T1000 (cell line): ENCODE results near the gene ECD.
A peak's percentile ranks its signal among the peaks of the same experiment; 100 is the strongest.
"Not testable (repeated sequence)": the region's sequence is repeated elsewhere in the genome, so short reads cannot be mapped to it uniquely, and the experiment has no call there.

Experiments
- DNase-seq: peaks from one replicate; lab custom pipeline; 2025; ENCODE audit warnings: mixed read lengths; lab: John Stamatoyannopoulos, UW

The ECD gene

DNA sequence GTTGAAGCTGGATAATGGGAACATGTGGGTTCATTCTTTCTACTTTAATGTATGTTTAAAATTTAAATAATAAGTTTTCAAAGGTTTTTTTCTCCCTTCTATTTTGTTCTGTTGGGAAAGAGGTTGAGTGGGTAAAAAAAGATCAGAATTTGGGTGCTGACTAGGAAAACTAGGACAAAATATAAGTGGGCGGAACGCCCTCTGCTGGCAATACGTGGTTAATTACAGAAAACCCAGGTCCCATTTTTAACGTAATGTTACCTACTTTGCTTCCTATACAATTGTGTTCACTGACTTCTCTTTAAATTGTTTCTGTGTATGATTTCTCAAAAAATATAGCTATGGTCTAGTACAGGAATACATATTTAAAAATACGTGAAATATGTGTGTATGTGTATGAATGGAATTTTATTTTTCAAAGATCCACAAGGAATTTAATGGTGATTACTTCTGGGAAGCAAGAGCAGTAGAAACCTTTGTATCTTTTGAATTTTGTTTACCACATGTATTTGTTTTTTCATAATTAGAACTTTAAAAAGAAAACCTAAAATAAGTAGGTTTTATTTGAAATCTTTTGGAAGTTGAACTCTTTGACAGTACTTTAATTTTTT, 8.7 kb downstream of the ECD start:
- DNase-seq, result peak; percentile 29

- DNase-seq, result no peak
Measured at GRCh38 chr10:73156054-73156453, 11.8 kb downstream of the ECD start.

GRCh38 chr10:73152009-73152408, 15.8 kb downstream of the ECD start:
- DNase-seq, result no peak

GRCh38 chr10:73150633-73151413, 17.0 kb downstream of the ECD start:
- DNase-seq, result not testable (repeated sequence)

GRCh38 chr10:73141603-73142002, 26.2 kb downstream of the ECD start:
- no peak for DNase-seq

DNA sequence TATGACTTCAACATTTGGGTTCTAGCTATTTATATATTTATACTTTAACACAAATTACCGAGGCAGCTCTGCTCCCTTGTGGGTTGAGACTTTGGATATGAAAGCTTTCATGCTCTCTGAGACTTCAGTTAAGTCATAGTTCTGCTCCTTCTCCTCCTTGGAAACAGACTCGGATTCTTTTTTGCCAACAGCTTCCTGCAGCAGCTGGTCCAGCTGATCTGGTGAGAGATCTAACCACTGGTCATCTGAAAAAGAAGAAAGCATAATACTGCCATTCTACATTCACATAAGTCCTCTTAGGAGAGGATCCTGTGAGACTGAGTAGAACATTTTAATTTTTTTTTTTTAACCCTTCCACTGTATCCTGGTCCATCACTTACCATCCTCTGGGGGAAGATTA, 28.6 kb downstream of the ECD start:
- no peak for DNase-seq

DNA sequence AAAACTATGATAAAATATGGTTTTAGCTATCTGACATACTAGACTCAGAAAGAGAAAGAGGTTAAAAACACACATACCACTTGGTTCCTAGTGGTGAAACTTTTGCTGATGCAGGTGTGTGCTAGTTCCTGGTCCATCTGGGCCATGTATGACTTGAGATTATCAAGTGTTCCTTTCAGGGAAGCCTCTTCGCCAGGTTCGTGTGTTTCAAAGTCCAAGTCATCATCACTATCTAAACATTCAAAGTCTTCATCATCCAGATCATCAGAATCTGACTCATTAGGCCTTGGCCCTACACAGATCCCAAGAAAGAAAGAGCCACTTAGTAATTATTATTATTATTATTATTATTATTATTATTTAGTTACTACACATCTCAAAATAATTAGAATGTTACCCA, 31.2 kb downstream of the ECD start:
- DNase-seq, result no peak

DNA sequence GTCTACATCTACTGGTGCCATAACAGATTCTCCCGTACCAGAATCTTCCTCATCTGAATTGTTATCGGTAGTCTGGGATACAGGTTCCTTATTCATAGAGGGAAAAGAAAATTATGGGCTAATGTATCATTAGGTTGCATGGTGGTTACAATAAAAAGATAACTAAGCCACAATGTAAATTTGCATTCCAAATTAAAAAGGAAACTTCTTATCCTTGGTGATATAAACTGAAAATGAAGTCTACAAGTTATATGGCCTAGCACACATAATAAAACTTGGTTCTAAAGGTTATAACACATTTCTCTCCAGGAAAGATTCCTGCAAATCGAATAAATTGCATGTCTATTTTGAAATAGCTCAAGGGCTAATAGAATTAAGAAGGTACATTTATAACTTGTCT, 33.1 kb downstream of the ECD start:
- DNase-seq, result no peak

GRCh38 chr10:73131913-73132686, 35.7 kb downstream of the ECD start:
- no peak for DNase-seq

DNA sequence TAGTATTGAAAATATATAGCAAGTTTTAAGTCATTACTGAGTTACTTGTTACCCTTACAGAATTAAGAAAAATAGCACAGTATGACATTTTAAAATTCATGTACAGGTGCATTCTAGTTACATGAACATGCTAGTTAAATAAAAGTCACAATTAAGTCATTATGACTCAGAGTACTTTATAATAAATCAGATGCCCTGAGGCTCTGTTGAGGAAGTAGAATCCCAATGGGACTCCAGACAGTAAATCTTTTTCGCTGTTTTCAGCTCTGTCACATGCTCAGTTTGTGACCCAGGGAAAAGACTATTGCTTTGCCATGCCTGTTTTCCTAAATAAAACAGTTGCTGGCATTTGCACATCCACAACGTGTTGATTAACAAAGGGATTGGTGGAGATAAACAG, 36.5 kb downstream of the ECD start:
- peak; percentile 7 for DNase-seq

DNA sequence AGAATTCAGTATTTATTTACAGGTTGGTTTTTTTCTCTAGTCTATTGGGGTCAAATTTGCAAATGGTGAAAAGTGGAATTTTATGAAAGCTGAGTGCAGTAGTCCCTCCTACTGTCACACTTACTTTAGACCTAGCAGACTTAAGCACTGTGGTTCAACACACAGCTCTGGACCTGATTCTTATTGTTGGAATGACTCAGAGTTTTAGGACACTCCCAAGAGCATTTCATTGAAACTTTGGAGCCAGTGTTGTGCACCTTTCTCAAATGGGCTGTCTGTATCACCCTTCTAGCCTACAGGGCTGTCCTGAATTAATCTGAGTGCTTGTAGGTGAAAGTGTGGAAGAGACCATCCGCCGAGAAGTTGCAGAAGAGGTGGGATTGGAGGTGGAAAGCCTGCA, 41.5 kb downstream of the ECD start:
- no peak for DNase-seq

DNA sequence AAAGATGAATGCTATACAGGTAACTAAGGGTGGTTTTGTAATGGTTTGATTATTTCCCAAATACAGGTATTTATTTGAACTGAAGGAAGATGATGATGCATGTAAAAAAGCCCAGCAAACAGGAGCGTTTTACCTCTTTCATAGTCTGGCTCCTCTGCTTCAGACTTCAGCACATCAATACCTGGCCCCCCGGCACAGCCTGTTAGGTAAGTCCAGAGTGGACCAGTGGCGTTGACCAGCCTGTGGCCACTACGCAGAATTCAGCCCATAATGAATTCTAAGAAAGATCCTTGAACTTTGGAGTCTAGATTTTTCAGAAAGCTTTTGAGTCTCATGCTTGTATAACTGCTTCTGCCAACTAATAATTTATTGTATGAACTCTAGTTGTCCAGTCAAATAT, 47.9 kb downstream of the ECD start:
- DNase-seq, result no peak

- DNase-seq, result no peak
Measured at GRCh38 chr10:73119457-73119856, 48.4 kb downstream of the ECD start.

DNA sequence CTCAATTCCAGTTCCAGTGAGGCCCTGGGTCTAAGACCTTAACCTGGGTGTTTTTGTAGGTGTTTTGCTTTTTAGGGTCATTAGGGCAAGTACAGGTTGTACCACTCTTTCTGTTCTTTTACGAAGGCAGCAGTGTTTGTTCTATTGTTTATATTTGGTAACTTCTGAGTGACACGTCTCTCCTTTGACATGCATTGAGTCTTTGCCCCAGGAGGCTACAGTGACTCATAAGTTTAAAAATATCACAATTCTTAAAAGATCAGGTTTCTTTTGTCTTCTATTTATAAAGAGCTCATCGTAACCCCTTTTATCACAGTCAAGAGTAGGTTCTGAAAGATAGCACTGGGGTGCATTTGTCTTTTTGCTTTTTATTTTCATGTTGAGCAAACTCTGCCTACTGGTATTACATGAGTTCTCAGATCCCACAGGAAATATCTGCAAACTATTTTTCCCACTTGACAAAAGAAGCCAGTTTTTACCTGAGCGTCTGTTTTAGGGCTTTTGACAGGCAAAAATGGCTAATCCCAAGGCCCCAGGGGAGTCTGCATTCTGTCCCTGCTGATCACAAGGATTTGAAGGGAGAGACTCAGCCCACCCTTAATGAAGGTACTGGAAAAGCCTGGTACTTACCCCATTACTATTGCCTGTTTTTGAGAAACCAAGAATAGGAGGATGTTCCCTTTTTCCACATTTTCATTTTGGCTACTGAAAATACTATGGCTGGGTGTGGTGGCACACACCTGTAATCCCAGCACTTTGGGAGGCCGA, 49.6 kb downstream of the ECD start:
- no peak for DNase-seq

- DNase-seq, result no peak
Measured at GRCh38 chr10:73116017-73116416, 51.8 kb downstream of the ECD start.

- no peak for DNase-seq
Measured at GRCh38 chr10:73113551-73113950, 54.3 kb downstream of the ECD start.

- DNase-seq, result not testable (repeated sequence)
Measured at GRCh38 chr10:73112032-73112431, 55.8 kb downstream of the ECD start.

- DNase-seq, result peak; percentile 7
Measured at GRCh38 chr10:73110345-73110849, 57.4 kb downstream of the ECD start, which contains the start of gene NUDT13. TSS of gene NUDT13 (plus strand) at chr10:73110455. CDS start at chr10:73114366, 3,911 bp downstream.

- not testable (repeated sequence) for DNase-seq
Measured at GRCh38 chr10:73109248-73109652, 58.6 kb downstream of the ECD start.

- no peak for DNase-seq
Measured at GRCh38 chr10:73106301-73106700, 61.5 kb downstream of the ECD start.

- DNase-seq, result no peak
Measured at GRCh38 chr10:73099141-73099540, 68.7 kb downstream of the ECD start.

GRCh38 chr10:73097305-73097670, 70.5 kb downstream of the ECD start:
- DNase-seq, result no peak
